ENCODE measurements around the gene SLC4A1AP. TPM values are rescaled to one million over a fixed set of nuclear protein-coding genes. Genes with fewer than 3 reads are reported as not detected.
"Not testable (repeated sequence)": the region's sequence is repeated elsewhere in the genome, so short reads cannot be mapped to it uniquely, and the experiment has no call there.

SLC4A1AP gene
- total and polyA plus RNA-seq, 2 of the 13 experiments (the other 11 are each of a cell fraction or from before 2014, with no cell fraction given) = 15.3 to 44.6 TPM

GRCh38 chr2:27630257-27630656 is 33.4 kb upstream of the SLC4A1AP start:
- H3K79me2 ChIP-seq (ENCODE audit: insufficient read depth, low read length); H3K9ac ChIP-seq (ENCODE audit: insufficient read depth, low read depth, low read length); POLR2A ChIA-PET: not testable (repeated sequence)

GRCh38 chr2:27634291-27634690 is 29.4 kb upstream of the SLC4A1AP start:
- peaks cover 16% of the 10 kb centered on the region for H3K4me1 ChIP-seq (ENCODE audit: insufficient read depth, low read length)
- WGBS (ENCODE audit: low lambda C conversion rate) = 92% methylated on average over 2 of the region's 2 CpGs
- H3K9me3 ChIP-seq (ENCODE audit: low read length) = no peaks in the 10 kb centered on the region
- H4K20me1 ChIP-seq (ENCODE audit: insufficient read depth, low read length) = no peaks in the 10 kb centered on the region
- H3K27me3 ChIP-seq (ENCODE audit: control insufficient read depth in 1 of 2, insufficient read depth in 2 of 2, low read length in 2 of 2) = no peaks in the 10 kb centered on the region; a peak in 1 of 5 replicates
- H3K9ac ChIP-seq (ENCODE audit: insufficient read depth, low read depth, low read length) = no peak overlapping the region
- H3K79me2 ChIP-seq (ENCODE audit: insufficient read depth, low read length) = peaks cover 6% of the 10 kb centered on the region
- in situ Hi-C loops (cut with HindIII; ENCODE audit: extremely low pct_ligation_motif_present, low pct_unique_long_range_greater_than_20kb) = no loop called here
- CTCF ChIA-PET (ENCODE audit: low intra/inter-chr PET ratio, low total read pairs) = no interaction called here
- no peak overlapping the region for H3K4me2 ChIP-seq (ENCODE audit: low read depth, low read length)
- no peak for ATAC-seq
- BruUV-seq (replicated peaks) = no TSS peak
- DNase-seq (ENCODE audit: low spot score) = no peak
- no peak overlapping the region for H3K4me3 ChIP-seq (replicated peaks in 1 of 3; ENCODE audit: insufficient read depth in 1 of 3, low read depth in 2 of 3, low read length in 3 of 3)
- peaks cover 31 to 75% of the 10 kb centered on the region in 2 experiments for H3K36me3 ChIP-seq (replicated peaks in 1 of 2; ENCODE audit: control insufficient read depth in 1 of 2, insufficient read depth in 2 of 2, low read length in 2 of 2)
- intact Hi-C loops (cut with micrococcal nuclease; ENCODE audit: unreplicated experiment) = no loop called here
- POLR2A ChIA-PET = no interaction called here
- FAIRE-seq = no peak
- H3K27ac ChIP-seq (ENCODE audit: extremely low read length, insufficient read depth, low read length) = no peak overlapping the region
- no peak overlapping the region for H2AFZ ChIP-seq (ENCODE audit: low read length)
- TF ChIP-seq FOXC1 (CRISPR knock-in tag; IDR thresholded peaks at IDR 0.05; ENCODE audit: borderline replicate concordance) (no peak), IRX3 (CRISPR knock-in tag; IDR thresholded peaks at IDR 0.05; ENCODE audit: borderline replicate concordance, low read depth) (no peak), GATAD2A (CRISPR knock-in tag; IDR thresholded peaks at IDR 0.05) (no peak), AHR (CRISPR knock-in tag; IDR thresholded peaks at IDR 0.05) (no peak), ZNF83 (CRISPR knock-in tag; IDR thresholded peaks at IDR 0.05; ENCODE audit: borderline replicate concordance) (no peak), PCBP1 (IDR thresholded peaks at IDR 0.05; ENCODE audit: borderline replicate concordance, low read depth, low read length) (no peak), RNF219 (CRISPR knock-in tag; IDR thresholded peaks at IDR 0.05) (no peak), ZNF616 (CRISPR knock-in tag; IDR thresholded peaks at IDR 0.05; ENCODE audit: low read depth) (no peak), ZNF207 (IDR thresholded peaks at IDR 0.05; ENCODE audit: borderline replicate concordance) (no peak), ZNF12 (CRISPR knock-in tag; IDR thresholded peaks at IDR 0.05) (no peak), ZNF292 (CRISPR knock-in tag; IDR thresholded peaks at IDR 0.05; ENCODE audit: borderline replicate concordance, low read depth) (no peak), ELF1 (CRISPR knock-in tag; IDR thresholded peaks at IDR 0.05) (no peak)

More at GRCh38 chr2:27630257-27630656, 33.4 kb upstream of the SLC4A1AP start:
- 92% methylated on average over 2 of the region's 2 CpGs for WGBS (ENCODE audit: low lambda C conversion rate)
- H3K27ac ChIP-seq (ENCODE audit: extremely low read length, insufficient read depth, low read length); in situ Hi-C loops (cut with HindIII; ENCODE audit: extremely low pct_ligation_motif_present, low pct_unique_long_range_greater_than_20kb); BruUV-seq (replicated peaks); H3K27me3 ChIP-seq (ENCODE audit: control insufficient read depth in 1 of 2, insufficient read depth in 2 of 2, low read length in 2 of 2); CTCF ChIA-PET (ENCODE audit: low intra/inter-chr PET ratio, low total read pairs); intact Hi-C loops (cut with micrococcal nuclease; ENCODE audit: unreplicated experiment); DNase-seq (ENCODE audit: low spot score); H3K9me3 ChIP-seq (ENCODE audit: low read length); ATAC-seq; FAIRE-seq; H3K4me3 ChIP-seq (replicated peaks in 1 of 3; ENCODE audit: insufficient read depth in 1 of 3, low read depth in 2 of 3, low read length in 3 of 3); H2AFZ ChIP-seq (ENCODE audit: low read length); H4K20me1 ChIP-seq (ENCODE audit: insufficient read depth, low read length): not testable (repeated sequence)
- peak overlapping the region; percentile 97; the same call in 1 of the 2 replicates for H3K4me2 ChIP-seq (ENCODE audit: low read depth, low read length)
- TF ChIP-seq ZNF770 (CRISPR knock-in tag; IDR thresholded peaks at IDR 0.05) = peak; percentile 52; the same call in 1 of the 2 replicates
- 0 out of 2 replicates have a peak, but pooled peaks have one; percentile 3 for TF ChIP-seq ZMYM2 (CRISPR knock-in tag; IDR thresholded peaks at IDR 0.05)
- peaks cover 14 to 41% of the 10 kb centered on the region in 2 experiments for H3K36me3 ChIP-seq (replicated peaks in 1 of 2; ENCODE audit: control insufficient read depth in 1 of 2, insufficient read depth in 2 of 2, low read length in 2 of 2)
- peaks cover 24% of the 10 kb centered on the region for H3K4me1 ChIP-seq (ENCODE audit: insufficient read depth, low read length)

All from HepG2 (cell line).